H1 (cell line): ENCODE results near the gene CTPS1. TPM values are rescaled to one million over a fixed set of nuclear protein-coding genes. Genes with fewer than 3 reads are reported as not detected.

Experiments
- BRCA1 ChIP-seq: IDR thresholded peaks from 2 replicates; pipeline ENCODE4 v1.6.1; 2012; ENCODE audit warnings: low read depth, low read length, improper control_type of control experiment
- CHD7 ChIP-seq: fragments of 300-600 bp; sonication (generic); IDR thresholded peaks from 2 replicates; pipeline ENCODE4 v1.7.1; 2012; ENCODE audit warnings: low read length, moderate library complexity, mild to moderate bottlenecking, inconsistent platforms; ENCODE audit not compliant: insufficient replicate concordance
- EGR1 ChIP-seq: IDR thresholded peaks from 2 replicates; pipeline ENCODE4 v1.6.1; 2011; ENCODE audit warnings: low read depth, low read length, borderline replicate concordance
- HDAC2 ChIP-seq, 2 experiments: fragments of 300-600 bp in 1 of 2; sonication (generic) in 1 of 2; IDR thresholded peaks; 2 replicates each; pipeline ENCODE4 v1.6.1; 2011 to 2012; ENCODE audit warnings: low read depth in 2 of 2, low read length in 2 of 2, mild to moderate bottlenecking in 2 of 2, moderate library complexity in 2 of 2, borderline replicate concordance in 1 of 2, inconsistent platforms in 1 of 2
- NANOG ChIP-seq: IDR thresholded peaks from 2 replicates; pipeline ENCODE4 v1.6.1; 2011; ENCODE audit warnings: low read length, low read depth, mild to moderate bottlenecking, inconsistent platforms; ENCODE audit not compliant: insufficient read depth, poor library complexity, severe bottlenecking
- RXRA ChIP-seq: IDR thresholded peaks from 2 replicates; pipeline ENCODE4 v1.6.1; 2011; ENCODE audit warnings: low read depth, mild to moderate bottlenecking, low read length, moderate library complexity; ENCODE audit not compliant: insufficient read depth
- SAP30 ChIP-seq: fragments of 300-600 bp; sonication (generic); IDR thresholded peaks from 2 replicates; pipeline ENCODE4 v1.7.1; 2012; ENCODE audit warnings: low read length, moderate library complexity, mild to moderate bottlenecking, inconsistent platforms; ENCODE audit not compliant: insufficient read depth, insufficient replicate concordance
- TAF1 ChIP-seq: IDR thresholded peaks from 2 replicates; pipeline ENCODE4 v1.6.1; 2011; ENCODE audit warnings: mild to moderate bottlenecking, low read depth, low read length
- TAF7 ChIP-seq: optimal IDR thresholded peaks from 2 replicates; pipeline ENCODE3; 2011; ENCODE audit warnings: low read depth, mild to moderate bottlenecking, inconsistent platforms, low read length, moderate library complexity, borderline replicate concordance
- TCF12 ChIP-seq: IDR thresholded peaks from 2 replicates; pipeline ENCODE4 v1.6.1; 2011; ENCODE audit warnings: low read depth, mild to moderate bottlenecking, low read length
- TEAD4 ChIP-seq: IDR thresholded peaks from 2 replicates; pipeline ENCODE4 v1.6.1; 2012; ENCODE audit warnings: low read depth, low read length, inconsistent platforms, mixed read lengths
- ZNF274 ChIP-seq: IDR thresholded peaks from 2 replicates; pipeline ENCODE4 v1.7.0; 2012; ENCODE audit warnings: low read length, borderline replicate concordance; ENCODE audit errors: extremely low read depth
- polyA plus RNA-seq, 7 experiments: library from polyadenylated mRNA; depleted of rRNA in 3 of 7; stranded (reverse) in 5 of 7; unstranded in 2 of 7; fragments of >200 nt in 5 of 7; fragments of 200-250 nt in 2 of 7; gene quantifications; 1 replicate in 5 of 7; 2 replicates in 1 of 7; 4 replicates in 1 of 7; pipeline versions ENCODE4 v1.2.1 to v1.2.3, GENCODE V29; 2011 to 2013; ENCODE audit warnings: missing spikeins in 2 of 7, mixed read lengths in 2 of 7
- total RNA-seq: library from RNA; stranded (reverse); fragmentation: NEBNext Ultra II Directional; extraction: Animal tissue kit (Norgen Biotek cat#: 25700); gene quantifications from 2 replicates; pipeline ENCODE4 v1.2.1, GENCODE V29; 2021

CTPS1 gene
- total and polyA plus RNA-seq, 2 of the 8 experiments (the other 6 are each of a cell fraction or from before 2014, with no cell fraction given), result 35.5 to 103 TPM

DNA sequence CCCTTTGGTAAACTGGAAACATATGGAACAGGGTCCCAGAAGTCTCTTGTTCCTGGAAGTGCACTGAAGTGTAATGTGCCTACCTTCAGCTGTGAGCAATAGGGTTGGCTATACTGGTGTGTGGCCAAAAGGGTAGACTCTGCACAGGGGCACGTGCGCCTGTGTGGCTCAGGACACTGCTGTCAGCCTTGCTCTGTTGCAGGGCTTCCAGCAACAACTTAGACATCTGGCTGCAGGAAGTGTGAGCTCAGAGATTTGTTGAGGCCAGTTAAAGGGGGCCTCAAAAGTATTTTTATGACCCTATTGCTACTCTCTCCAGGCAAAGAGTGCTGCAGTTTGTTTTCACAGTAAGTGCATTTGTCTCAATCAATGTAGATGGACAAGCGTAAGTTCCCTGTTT, 7.5 kb downstream of the CTPS1 start (continued):
- TF ChIP-seq CHD7, result no peak
- TF ChIP-seq ZNF274, result no peak
- TF ChIP-seq TAF7, result no peak
- no peak for TF ChIP-seq EGR1
- no peak for TF ChIP-seq TEAD4
- TF ChIP-seq SAP30, result no peak
- no peak for TF ChIP-seq TAF1
- no peak for TF ChIP-seq BRCA1
- no peak for TF ChIP-seq HDAC2 (IDR thresholded peaks at IDR 0.05; ENCODE audit: borderline replicate concordance in 1 of 2, low read depth in 2 of 2, low read length in 2 of 2)
- TF ChIP-seq TCF12, result no peak
- no peak for TF ChIP-seq RXRA
- no peak for TF ChIP-seq NANOG
